Measurements from ENCODE around the gene UGT2B11.

DNA sequence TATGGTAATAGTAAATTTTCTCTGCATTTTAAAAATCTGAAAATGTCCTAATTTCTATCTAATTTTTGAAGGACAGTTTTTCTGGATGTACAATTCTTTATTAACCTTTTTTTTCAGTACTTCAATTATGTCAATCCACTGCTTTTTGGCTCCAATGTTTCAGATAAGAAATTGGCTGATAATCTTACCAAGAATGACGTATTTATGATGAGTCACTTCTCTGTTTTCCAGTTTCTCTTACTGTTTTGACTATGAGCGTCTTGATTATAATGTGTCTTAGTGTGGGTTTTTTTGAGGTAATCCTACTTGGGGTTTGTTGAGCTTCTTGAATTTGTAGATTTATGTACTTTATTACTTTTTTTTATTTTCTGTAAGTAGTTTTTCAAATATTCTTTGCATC lies 47.2 kb downstream of the UGT2B11 start:
- no peak for TF ChIP-seq EZH2phosphoT487 (IDR thresholded peaks at IDR 0.05; ENCODE audit: borderline replicate concordance)
- TF ChIP-seq, protein P1, sequence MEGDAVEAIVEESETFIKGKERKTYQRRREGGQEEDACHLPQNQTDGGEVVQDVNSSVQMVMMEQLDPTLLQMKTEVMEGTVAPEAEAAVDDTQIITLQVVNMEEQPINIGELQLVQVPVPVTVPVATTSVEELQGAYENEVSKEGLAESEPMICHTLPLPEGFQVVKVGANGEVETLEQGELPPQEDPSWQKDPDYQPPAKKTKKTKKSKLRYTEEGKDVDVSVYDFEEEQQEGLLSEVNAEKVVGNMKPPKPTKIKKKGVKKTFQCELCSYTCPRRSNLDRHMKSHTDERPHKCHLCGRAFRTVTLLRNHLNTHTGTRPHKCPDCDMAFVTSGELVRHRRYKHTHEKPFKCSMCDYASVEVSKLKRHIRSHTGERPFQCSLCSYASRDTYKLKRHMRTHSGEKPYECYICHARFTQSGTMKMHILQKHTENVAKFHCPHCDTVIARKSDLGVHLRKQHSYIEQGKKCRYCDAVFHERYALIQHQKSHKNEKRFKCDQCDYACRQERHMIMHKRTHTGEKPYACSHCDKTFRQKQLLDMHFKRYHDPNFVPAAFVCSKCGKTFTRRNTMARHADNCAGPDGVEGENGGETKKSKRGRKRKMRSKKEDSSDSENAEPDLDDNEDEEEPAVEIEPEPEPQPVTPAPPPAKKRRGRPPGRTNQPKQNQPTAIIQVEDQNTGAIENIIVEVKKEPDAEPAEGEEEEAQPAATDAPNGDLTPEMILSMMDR (IDR thresholded peaks at IDR 0.05 in 2 of 3, conservative IDR thresholded peaks at IDR 0.05 in 1 of 3; ENCODE audit: borderline replicate concordance in 1 of 3, insufficient read depth in 1 of 3, low read depth in 2 of 3, low read length in 2 of 3), result no peak
- no peak for TF ChIP-seq CEBPB (IDR thresholded peaks at IDR 0.05; ENCODE audit: low read depth)
- TF ChIP-seq POLR2A (IDR thresholded peaks at IDR 0.05; ENCODE audit: borderline replicate concordance, extremely low read depth, insufficient read depth, insufficient read length), result no peak
- TF ChIP-seq ZNF274 (IDR thresholded peaks at IDR 0.05; ENCODE audit: low read depth, low read length), result no peak
- TF ChIP-seq EGR1 (IDR thresholded peaks at IDR 0.05; ENCODE audit: low read depth), result no peak
- TF ChIP-seq RAD21 (IDR thresholded peaks at IDR 0.05; ENCODE audit: low read depth), result no peak
